ENCODE measurements around the gene GMNN.
A peak's percentile ranks its signal among the peaks of the same experiment; 100 is the strongest.

Gene GMNN

DNA sequence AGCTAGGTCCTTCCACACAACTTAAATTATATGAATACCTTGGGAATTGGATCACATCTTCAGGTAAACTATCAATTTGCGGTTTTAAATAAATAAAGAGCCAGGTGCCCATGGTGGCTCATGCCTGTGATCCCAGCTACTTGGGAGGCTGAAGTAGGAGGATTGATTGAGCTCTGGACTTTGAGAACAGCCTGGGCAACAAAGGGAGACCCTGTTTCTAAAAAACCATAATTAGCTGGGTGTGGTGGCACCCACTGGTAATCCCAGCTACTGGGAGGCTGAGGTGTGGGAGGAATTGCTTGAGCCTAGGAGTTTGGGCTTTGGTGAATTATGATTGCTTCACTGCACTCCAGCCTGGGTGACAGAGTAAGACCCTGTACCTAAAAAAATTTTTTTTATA lies 3.4 kb downstream of the GMNN start:
- no peak for DNase-seq (ENCODE audit: low read depth)
- TF ChIP-seq, protein P1, sequence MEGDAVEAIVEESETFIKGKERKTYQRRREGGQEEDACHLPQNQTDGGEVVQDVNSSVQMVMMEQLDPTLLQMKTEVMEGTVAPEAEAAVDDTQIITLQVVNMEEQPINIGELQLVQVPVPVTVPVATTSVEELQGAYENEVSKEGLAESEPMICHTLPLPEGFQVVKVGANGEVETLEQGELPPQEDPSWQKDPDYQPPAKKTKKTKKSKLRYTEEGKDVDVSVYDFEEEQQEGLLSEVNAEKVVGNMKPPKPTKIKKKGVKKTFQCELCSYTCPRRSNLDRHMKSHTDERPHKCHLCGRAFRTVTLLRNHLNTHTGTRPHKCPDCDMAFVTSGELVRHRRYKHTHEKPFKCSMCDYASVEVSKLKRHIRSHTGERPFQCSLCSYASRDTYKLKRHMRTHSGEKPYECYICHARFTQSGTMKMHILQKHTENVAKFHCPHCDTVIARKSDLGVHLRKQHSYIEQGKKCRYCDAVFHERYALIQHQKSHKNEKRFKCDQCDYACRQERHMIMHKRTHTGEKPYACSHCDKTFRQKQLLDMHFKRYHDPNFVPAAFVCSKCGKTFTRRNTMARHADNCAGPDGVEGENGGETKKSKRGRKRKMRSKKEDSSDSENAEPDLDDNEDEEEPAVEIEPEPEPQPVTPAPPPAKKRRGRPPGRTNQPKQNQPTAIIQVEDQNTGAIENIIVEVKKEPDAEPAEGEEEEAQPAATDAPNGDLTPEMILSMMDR (conservative IDR thresholded peaks at IDR 0.05; ENCODE audit: low read length) = no peak
- H3K4me3 ChIP-seq (ENCODE audit: low read length) = no peak overlapping the region

DNA sequence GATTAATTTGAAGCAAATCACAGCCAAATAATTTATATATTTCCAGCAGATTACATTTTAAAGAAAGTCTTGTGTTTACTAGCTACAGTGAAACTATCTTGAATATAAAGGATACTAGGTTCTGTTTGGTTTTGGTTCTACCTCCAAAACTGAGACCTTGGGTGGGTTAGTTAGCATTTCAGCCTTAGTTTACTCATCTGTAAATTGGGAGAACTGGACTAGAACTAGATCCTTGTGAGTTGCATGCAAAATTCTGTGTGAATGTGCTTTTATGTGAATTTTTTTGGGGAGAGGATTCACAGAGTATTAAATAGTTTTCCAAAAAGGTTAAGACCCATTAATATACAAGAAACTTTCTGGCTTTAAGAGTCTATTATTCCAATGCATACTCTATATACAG lies 4.1 kb downstream of the GMNN start:
- H3K4me3 ChIP-seq (ENCODE audit: low read length) = no peak overlapping the region
- TF ChIP-seq, protein P1 (conservative IDR thresholded peaks at IDR 0.05; ENCODE audit: low read length) = no peak
- DNase-seq (ENCODE audit: low read depth) = no peak

DNA sequence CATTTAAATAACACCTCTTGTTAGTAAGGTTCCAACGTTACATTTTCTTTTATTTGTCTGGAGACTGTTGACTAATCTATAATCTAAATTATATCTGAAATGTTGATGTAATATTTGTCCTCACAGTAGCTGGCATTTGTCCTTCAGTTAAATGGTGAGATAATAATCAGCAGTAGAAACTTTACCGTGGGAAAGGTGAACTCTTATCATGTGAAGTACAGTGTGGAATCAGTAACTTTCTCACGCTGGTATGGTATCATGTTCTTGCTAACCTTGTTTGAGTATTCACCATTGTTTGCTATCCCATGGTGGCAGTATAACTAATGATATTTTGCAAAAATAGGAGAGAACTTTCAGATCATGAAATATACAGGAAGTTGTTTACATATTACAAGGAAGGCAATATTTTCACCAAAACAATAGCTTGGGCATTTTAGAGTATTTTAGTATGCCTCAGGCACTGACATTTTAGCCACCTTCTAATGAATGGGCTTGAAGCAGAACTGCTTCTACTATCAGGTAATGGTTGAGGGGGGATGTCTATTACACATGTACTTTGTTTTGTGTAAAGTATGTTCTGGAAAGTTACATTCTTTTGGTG lies 4.8 kb downstream of the GMNN start:
- DNase-seq (ENCODE audit: low read depth) = no peak
- H3K4me3 ChIP-seq (ENCODE audit: low read length) = no peak overlapping the region

DNA sequence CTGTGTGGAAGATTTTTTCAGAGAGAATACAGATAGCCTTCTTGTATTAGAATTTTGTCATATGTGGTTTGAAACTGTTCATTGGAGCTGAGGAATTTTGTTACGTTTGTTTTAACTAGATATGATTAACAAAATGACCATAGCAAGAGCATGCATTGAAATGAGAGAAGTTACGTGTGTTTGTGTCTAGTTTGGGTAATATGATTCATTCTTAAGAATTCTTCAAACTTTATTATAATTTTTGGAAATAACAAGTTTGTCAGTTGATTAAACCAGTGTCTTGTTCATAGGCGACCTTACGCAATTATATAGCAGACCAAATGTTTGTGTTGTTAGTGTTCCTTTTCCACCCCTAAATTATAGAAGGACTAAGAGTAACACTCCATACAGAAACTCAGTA lies 5.5 kb downstream of the GMNN start:
- no peak overlapping the region for H3K4me3 ChIP-seq (ENCODE audit: low read length)
- DNase-seq (ENCODE audit: low read depth) = peak; percentile 27
- TF ChIP-seq, protein P1 (conservative IDR thresholded peaks at IDR 0.05; ENCODE audit: low read length) = no peak

More for the DNA sequence above, 4.8 kb downstream of the GMNN start:
- TF ChIP-seq, protein P1 (conservative IDR thresholded peaks at IDR 0.05; ENCODE audit: low read length) = no peak

DNA sequence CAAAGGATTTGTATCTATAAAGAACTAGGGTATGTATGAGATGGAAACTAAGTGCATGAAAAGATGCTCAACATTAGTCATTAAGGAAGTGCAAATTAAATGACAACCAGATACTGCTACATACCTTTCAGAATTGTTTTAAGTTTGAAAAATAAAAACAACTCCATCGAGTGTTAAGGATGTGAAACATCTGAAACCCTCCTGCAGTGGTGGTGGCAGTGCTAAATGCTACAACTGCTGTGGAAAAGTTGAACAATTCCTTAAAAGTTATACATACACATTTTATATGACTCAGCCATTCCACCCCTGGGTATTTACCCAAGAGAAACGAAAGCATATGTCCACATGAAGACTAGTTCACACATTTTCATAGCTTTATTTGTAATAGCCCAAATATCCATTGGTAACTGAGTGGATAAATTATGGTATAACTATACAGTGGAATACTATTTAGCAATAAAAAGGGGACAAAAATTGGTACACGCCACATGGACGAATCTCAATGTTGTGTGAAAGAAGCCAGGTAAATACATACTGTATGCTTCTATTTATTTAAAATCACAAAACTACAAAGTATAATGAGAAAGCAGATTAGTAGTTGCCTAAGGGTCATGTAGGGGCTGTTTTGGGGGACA lies 13.4 kb downstream of the GMNN start:
- DNase-seq (ENCODE audit: low read depth) = no peak
- TF ChIP-seq, protein P1 (conservative IDR thresholded peaks at IDR 0.05; ENCODE audit: low read length) = no peak

DNA sequence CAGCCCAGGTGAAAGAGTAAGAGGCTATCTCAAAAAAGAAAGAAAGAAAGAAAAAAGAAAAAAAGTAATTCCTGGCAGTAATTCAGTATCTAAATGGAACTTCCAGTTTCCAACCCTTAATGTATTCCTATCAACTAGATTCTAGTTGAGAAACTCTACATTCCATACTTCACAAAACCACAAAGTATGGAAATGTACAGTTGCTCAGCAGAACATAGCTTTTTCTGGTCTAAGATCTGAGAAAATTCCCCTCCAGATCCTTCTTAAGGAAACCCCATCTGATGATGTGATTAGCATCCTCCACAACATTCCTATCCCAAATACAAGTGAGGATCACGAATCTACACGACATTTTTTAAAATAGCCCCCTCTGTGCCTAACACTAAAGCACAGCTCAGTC lies 20.4 kb downstream of the GMNN start:
- H3K4me3 ChIP-seq (ENCODE audit: low read length) = no peak overlapping the region
- no peak for DNase-seq (ENCODE audit: low read depth)
- TF ChIP-seq, protein P1 (conservative IDR thresholded peaks at IDR 0.05; ENCODE audit: low read length) = no peak

More for the DNA sequence above, 13.4 kb downstream of the GMNN start:
- no peak overlapping the region for H3K4me3 ChIP-seq (ENCODE audit: low read length)

DNA sequence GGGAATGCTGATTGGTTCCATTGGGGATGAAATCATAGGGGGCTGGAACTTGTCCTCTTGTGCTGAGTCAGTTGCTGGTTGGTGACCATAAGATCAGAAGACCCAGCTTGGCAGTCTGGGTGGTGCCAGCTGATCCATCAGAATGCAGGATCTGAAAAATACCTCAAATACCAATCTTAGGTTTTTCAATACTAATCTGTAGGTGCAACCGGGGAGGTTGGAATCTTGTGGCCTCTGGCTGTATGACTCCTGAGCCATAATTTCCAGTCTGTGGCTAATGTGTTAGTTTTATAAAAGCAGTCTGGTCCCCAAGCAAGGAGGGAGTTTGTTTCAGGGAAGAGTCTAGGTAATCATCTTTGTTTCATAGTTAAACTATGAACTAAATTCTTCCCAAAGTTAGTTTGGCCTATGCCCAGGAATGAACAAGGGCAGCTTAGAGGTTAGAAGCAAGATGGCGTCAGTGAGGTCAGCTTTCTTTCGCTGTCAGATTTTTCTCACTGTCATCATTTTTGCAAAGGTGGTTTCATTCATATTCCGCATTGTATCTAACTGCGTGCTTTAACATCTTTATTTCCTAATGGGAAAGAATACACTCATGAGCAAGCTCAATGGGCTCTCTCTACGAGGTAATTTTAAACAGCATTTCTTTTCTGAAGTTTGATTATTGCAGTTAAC lies 22.0 kb downstream of the GMNN start:
- DNase-seq (ENCODE audit: low read depth) = no peak
- TF ChIP-seq, protein P1 (conservative IDR thresholded peaks at IDR 0.05; ENCODE audit: low read length) = no peak
- no peak overlapping the region for H3K4me3 ChIP-seq (ENCODE audit: low read length)

Measured in AG10803 (cell line).